IMR-90 (cell line): ENCODE results near the gene CENPX. TPM values are rescaled to one million over a fixed set of nuclear protein-coding genes. Genes with fewer than 3 reads are reported as not detected.

Experiments
- ATAC-seq: fragments of 200-7000 bp; cut with Tn5 transposase; 2 replicates; pipeline ENCODE4 v1.9.1; 2020; ENCODE audit warnings: low read depth, mild to moderate bottlenecking, moderate library complexity
- BruUV-seq: library from RNA; stranded (reverse); fragments of 400-500 nt; replicated peaks from 2 replicates; lab custom pipeline; 2021; lab: Mats Ljungman, UMichigan
- CTCF ChIA-PET: fragments of 300-600 bp; formaldehyde crosslinking; extraction: SDS; loops from one replicate; lab custom pipeline; 2021; ENCODE audit warnings: antibody characterized with exemption; lab: Yijun Ruan, JAX
- POLR2A ChIA-PET: fragments of 300-600 bp; sonication (Branson Sonifier 250); formaldehyde crosslinking; loops from one replicate; lab custom pipeline; 2022; ENCODE audit warnings: antibody characterized with exemption; ENCODE audit not compliant: unreplicated experiment; lab: Charles Lee
- DNase-seq: peaks from one replicate; pipeline ENCODE4 v3.0.0; 2013
- H2AFZ ChIP-seq: replicated peaks from 2 replicates; pipeline ENCODE3; 2013; ENCODE audit warnings: low read length, mild to moderate bottlenecking; ENCODE audit not compliant: poor library complexity
- H2AK5ac ChIP-seq: 2 replicates; pipeline ENCODE4 v1.6.1; 2013; ENCODE audit warnings: low read depth, low read length, inconsistent platforms
- H2AK9ac ChIP-seq: replicated peaks from 2 replicates; pipeline ENCODE3; 2013; ENCODE audit warnings: mild to moderate bottlenecking, low read depth, low read length, moderate library complexity; ENCODE audit not compliant: poor library complexity
- H2BK120ac ChIP-seq: 2 replicates; pipeline ENCODE4 v1.6.1; 2013; ENCODE audit warnings: low read depth, low read length, inconsistent platforms
- H2BK15ac ChIP-seq: 3 replicates; pipeline ENCODE4 v1.6.1; 2013; ENCODE audit warnings: low read depth, low read length, inconsistent platforms
- H2BK20ac ChIP-seq: 2 replicates; pipeline ENCODE4 v1.6.1; 2013; ENCODE audit warnings: low read depth, mild to moderate bottlenecking, inconsistent platforms, low read length, moderate library complexity
- H2BK5ac ChIP-seq: 2 replicates; pipeline ENCODE4 v1.6.1; 2013; ENCODE audit warnings: mild to moderate bottlenecking, low read depth, low read length, inconsistent platforms; ENCODE audit not compliant: poor library complexity, severe bottlenecking
- H3K14ac ChIP-seq: replicated peaks from 2 replicates; pipeline ENCODE4 v1.6.1; 2013; ENCODE audit warnings: low read depth, low read length, inconsistent platforms
- H3K18ac ChIP-seq: 2 replicates; pipeline ENCODE4 v1.6.1; 2013; ENCODE audit warnings: low read depth, low read length, control low read depth
- H3K23ac ChIP-seq: 2 replicates; pipeline ENCODE4 v1.6.1; 2013; ENCODE audit warnings: low read depth, low read length, inconsistent platforms
- H3K27ac ChIP-seq: 2 replicates; pipeline ENCODE4 v1.5.1; 2013; ENCODE audit warnings: mild to moderate bottlenecking, control low read depth, low read length; ENCODE audit not compliant: insufficient read depth
- H3K27me3 ChIP-seq: 2 replicates; pipeline ENCODE4 v1.6.1; 2013; ENCODE audit warnings: low read length; ENCODE audit not compliant: control insufficient read depth, insufficient read depth
- H3K36me3 ChIP-seq: 2 replicates; pipeline ENCODE4 v1.6.1; 2013; ENCODE audit warnings: low read length, mixed read lengths; ENCODE audit not compliant: control insufficient read depth, insufficient read depth
- H3K4ac ChIP-seq: 2 replicates; pipeline ENCODE4 v1.6.1; 2013; ENCODE audit warnings: low read depth, low read length, inconsistent platforms
- H3K4me1 ChIP-seq: 2 replicates; pipeline ENCODE4 v1.6.1; 2013; ENCODE audit warnings: low read length, mixed read lengths; ENCODE audit not compliant: control insufficient read depth, insufficient read depth
- H3K4me2 ChIP-seq: 2 replicates; pipeline ENCODE4 v1.6.1; 2013; ENCODE audit warnings: low read depth, mild to moderate bottlenecking, control low read depth, low read length, moderate library complexity
- H3K4me3 ChIP-seq: 2 replicates; pipeline ENCODE4 v1.5.1; 2013; ENCODE audit warnings: low read depth, mild to moderate bottlenecking, control low read depth, low read length, moderate library complexity; ENCODE audit not compliant: insufficient read depth
- H3K56ac ChIP-seq: 2 replicates; pipeline ENCODE4 v1.6.1; 2013; ENCODE audit warnings: low read length, inconsistent platforms; ENCODE audit not compliant: insufficient read depth; ENCODE audit errors: extremely low read depth
- H3K79me1 ChIP-seq, 2 experiments: 2 replicates each; pipeline ENCODE4 v1.6.1; 2013; ENCODE audit warnings: low read length in 2 of 2, inconsistent platforms in 1 of 2, low read depth in 1 of 2
- H3K9ac ChIP-seq: 2 replicates; pipeline ENCODE4 v1.6.1; 2013; ENCODE audit warnings: low read depth, low read length, control low read depth
- H3K9me1 ChIP-seq: 2 replicates; pipeline ENCODE4 v1.6.1; 2013; ENCODE audit warnings: low read length, inconsistent platforms; ENCODE audit not compliant: insufficient read depth
- H3K9me3 ChIP-seq: 2 replicates; pipeline ENCODE4 v1.6.1; 2013; ENCODE audit warnings: low read length; ENCODE audit not compliant: control insufficient read depth, insufficient read depth
- H4K20me1 ChIP-seq: 2 replicates; pipeline ENCODE4 v1.6.1; 2013; ENCODE audit warnings: low read length, inconsistent platforms; ENCODE audit not compliant: insufficient read depth
- H4K5ac ChIP-seq: 2 replicates; pipeline ENCODE4 v1.6.1; 2013; ENCODE audit warnings: mild to moderate bottlenecking, low read depth, low read length, control low read depth
- H4K8ac ChIP-seq, 2 experiments: 2 replicates each; pipeline ENCODE4 v1.6.1; 2013; ENCODE audit warnings: low read depth in 2 of 2, low read length in 2 of 2, control low read depth in 1 of 2, inconsistent platforms in 1 of 2
- H4K91ac ChIP-seq: 2 replicates; pipeline ENCODE4 v1.6.1; 2013; ENCODE audit warnings: low read depth, low read length, inconsistent platforms; ENCODE audit not compliant: insufficient read depth
- RFX5 ChIP-seq: IDR thresholded peaks from 2 replicates; pipeline ENCODE4 v1.8.0; 2012; ENCODE audit warnings: low read depth, mild to moderate bottlenecking, low read length, moderate library complexity
- WGBS, 2 experiments: methylation state at CpG; one replicate each; pipeline versions ENCODE4 v1.1.5 to v1.1.7; 2013; ENCODE audit warnings: missing lambda C conversion rate in 2 of 2; ENCODE audit not compliant: insufficient read length in 1 of 2; ENCODE audit errors: extremely low coverage in 2 of 2; 5-methylcytosine and 5-hydroxymethylcytosine counted together
- dilution Hi-C: fragments of 300-500 bp; cut with HindIII; formaldehyde crosslinking; loops from one replicate; pipeline ENCODE4 v1.14.3; 2018; ENCODE audit warnings: low sequenced_read_pairs; ENCODE audit not compliant: unreplicated experiment
- in situ Hi-C: fragments of 300-500 bp; cut with MboI; formaldehyde crosslinking; loops from 3 replicates; pipeline ENCODE4 v1.14.3; 2019; ENCODE audit warnings: low sequenced_read_pairs, inconsistent platforms, mixed read lengths
- intact Hi-C: fragments of 100-400 bp; cut with micrococcal nuclease; formaldehyde crosslinking; loops from 2 replicates; pipeline ENCODE4 v1.10.0; 2022
- polyA plus RNA-seq, 3 experiments: library from polyadenylated mRNA; depleted of rRNA; stranded (reverse); fragments of >200 nt; gene quantifications; 2 replicates each; pipeline ENCODE4 v1.2.3, GENCODE V29; 2012; ENCODE audit warnings: low replicate concordance in 1 of 3
- total RNA-seq: library from RNA; depleted of rRNA; stranded (reverse); fragments of >200 nt; gene quantifications from 2 replicates; pipeline ENCODE4 v1.2.3, GENCODE V29; 2012

The CENPX gene
- total and polyA plus RNA-seq, 2 of the 4 experiments (the other 2 are of a cell fraction) = 44.8 to 86.8 TPM

DNA sequence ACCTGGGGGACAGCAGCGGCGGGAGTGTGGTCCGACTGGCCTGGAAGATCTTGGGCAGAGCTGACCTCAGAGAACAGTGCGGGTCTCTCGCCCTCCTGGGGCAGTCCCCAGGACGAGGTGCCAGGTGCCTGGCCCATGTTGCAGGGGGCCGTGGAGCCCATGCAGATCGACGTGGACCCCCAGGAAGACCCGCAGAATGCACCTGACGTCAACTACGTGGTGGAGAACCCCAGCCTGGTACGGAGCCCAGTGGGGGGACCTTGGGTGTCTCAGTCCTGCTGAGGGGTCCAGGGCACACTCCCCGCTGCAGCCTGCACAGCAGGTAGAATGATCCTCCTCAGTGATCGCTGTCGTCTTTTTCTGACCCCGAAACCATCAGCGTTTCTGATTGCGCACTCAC is 30.5 kb upstream of the CENPX start:
- Histone ChIP-seq H3K9me1 (peaks cover 5% of the 10 kb centered on the region), H2AK9ac (peak overlapping the region; percentile 60), H2AK5ac (no peak overlapping the region), H3K56ac (no peak overlapping the region), H3K79me1 (peaks cover 16 to 45% of the 10 kb centered on the region in 2 experiments), H4K5ac (no peak overlapping the region), H2AFZ (no peak overlapping the region), H4K8ac (no peak overlapping the region), H2BK120ac (no peak overlapping the region), H3K27me3 (no peaks in the 10 kb centered on the region), H2BK15ac (no peak overlapping the region), H3K27ac (no peak overlapping the region), H3K4me3 (peak overlapping the region; percentile 99; the same call in 1 of the 2 replicates), H4K91ac (no peak overlapping the region), H2BK5ac (no peak overlapping the region), H3K4ac (no peak overlapping the region), H4K20me1 (peaks cover 4% of the 10 kb centered on the region; the same call in 1 of the 2 replicates), H3K18ac (no peak overlapping the region), H3K36me3 (peaks cover 58% of the 10 kb centered on the region), H3K4me2 (peak overlapping the region; percentile 93; the same call in 1 of the 2 replicates), H3K23ac (no peak overlapping the region), H2BK20ac (no peak overlapping the region), H3K4me1 (peaks cover 18% of the 10 kb centered on the region), H3K9me3 (no peaks in the 10 kb centered on the region), H3K9ac (no peak overlapping the region; the same call in 1 of the 2 replicates), H3K14ac (no peak overlapping the region)
- TF ChIP-seq RFX5 = no peak
- ATAC-seq (no peak), DNase-seq (no peak)
- BruUV-seq = no TSS peak
- WGBS, 2 experiments = 93% methylated on average over 11 of the region's 19 CpGs; no CpG with 5 or more reads in 1 of the 2 experiments
- in situ Hi-C loops (no loop called here), dilution Hi-C loops (no loop called here), intact Hi-C loops (no loop called here)
- ChIA-PET CTCF (no interaction called here), POLR2A (no interaction called here)
